ENCODE measurements around the gene H3-3A. TPM values are rescaled to one million over a fixed set of nuclear protein-coding genes. Genes with fewer than 3 reads are reported as not detected.

H3-3A gene
- total RNA-seq, 5 donors from 2014 or later (not counting 1 experiment from before 2014, with no cell fraction given): 340 to 391 (median 366) TPM

DNA sequence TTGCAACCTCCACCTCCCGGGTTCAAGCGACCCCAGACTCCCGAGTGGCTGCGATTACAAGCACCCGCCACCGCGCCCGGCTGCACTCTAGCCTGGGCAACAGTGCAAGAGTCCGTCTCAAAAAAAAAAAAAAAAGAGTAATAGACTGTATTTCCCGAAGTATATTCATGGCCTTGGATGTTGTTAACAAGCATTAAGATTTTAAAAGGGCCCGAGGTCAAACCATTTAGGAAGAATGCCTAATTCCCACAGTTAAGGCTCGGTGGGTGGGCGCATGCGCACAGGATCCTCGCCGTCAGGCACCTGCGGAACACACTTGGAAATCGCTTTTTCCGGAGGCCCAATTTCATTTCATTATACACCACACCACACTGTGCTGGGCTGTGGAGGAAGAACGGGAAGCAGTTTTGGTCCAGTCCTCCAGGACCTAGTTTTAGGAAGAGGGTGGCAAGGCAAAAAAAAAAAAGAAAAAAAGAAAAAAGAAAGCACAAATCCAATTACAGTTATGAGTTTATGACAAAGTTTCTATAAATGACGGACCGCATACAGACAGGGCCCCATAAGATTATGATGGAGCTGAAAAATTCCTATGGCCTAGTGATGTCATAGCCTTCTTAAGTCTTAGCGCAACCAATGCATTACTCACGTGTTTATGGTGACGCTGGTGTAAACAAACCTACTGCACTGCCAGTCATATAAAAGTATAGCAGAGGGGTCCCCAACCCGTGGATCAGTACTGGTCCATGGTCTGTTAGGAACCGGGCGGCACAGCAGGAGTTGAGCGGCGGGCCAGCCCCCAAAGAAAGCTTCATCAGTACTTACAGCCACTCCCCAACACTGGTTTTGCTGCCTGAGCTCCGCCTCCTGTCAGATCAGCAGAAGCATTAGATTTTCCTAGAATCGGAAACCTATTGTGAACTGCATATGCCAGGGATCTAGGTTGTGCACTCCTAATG lies 38.2 kb downstream of the H3-3A start:
- CTCF ChIA-PET: interaction anchor here in 1 of 2 donors (0.6 to 1.0 kb wide), 2 partner anchors 36 to 106 kb away, joined by 3 to 6 read pairs; no protein-coding TSS in a partner anchor

DNA sequence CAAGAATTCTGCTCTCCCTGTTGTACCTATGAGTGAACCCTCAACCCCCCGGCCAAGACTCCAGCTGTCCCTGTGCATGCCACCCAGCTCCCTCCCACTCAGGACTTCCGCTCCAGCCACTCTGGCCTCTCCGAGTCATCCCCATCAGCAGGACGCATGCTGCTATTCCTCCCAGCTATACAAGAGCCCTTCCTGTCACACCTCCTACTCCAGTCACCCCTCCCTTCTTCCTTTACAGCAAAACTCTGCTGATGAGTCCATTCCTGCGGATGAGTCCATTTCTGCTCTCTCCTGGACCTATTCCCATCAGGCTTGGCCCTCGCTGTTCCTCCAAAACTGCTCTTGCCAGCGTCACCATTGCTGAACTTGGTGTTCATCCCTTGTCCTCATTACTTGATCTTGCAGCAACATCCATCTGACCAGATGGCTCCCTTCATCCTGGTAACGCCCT lies 42.2 kb downstream of the H3-3A start:
- WGBS (ENCODE audit: insufficient coverage): 84% methylated on average over 8 of the region's 8 CpGs

More for the DNA sequence above, 38.2 kb downstream of the H3-3A start:
- Mint-ChIP-seq H3K36me3 (no peaks in the 10 kb centered on the region), H3K27ac (peak overlapping the region in 1 of 2 donors; percentile 36), H3K27me3 (peaks cover 0 to 7% of the 10 kb centered on the region in 2 donors), H3K9me3 (no peaks in the 10 kb centered on the region), H3K4me1 (peaks cover 11 to 15% (median 12%) of the 10 kb centered on the region in 3 donors), H3K4me3 (peak overlapping the region; percentile 82 to 86 (median 83))
- ATAC-seq (replicated peaks in 1 of 4) (peak in 3 of 4 experiments; percentile 29 to 83 (median 55)), DNase-seq (peak in 14 of 35 experiments; percentile 15 to 58 (median 38))
- Histone ChIP-seq H3K4me3 (ENCODE audit: control insufficient read depth in 1 of 2, extremely low read depth in 1 of 2, low read length in 1 of 2) (peak overlapping the region; percentile 41 to 51), H3K4me1 (ENCODE audit: control insufficient read depth in 1 of 2, extremely low read depth in 1 of 2, insufficient read depth in 2 of 2, low read length in 2 of 2) (peaks cover 0 to 12% of the 10 kb centered on the region in 2 experiments), H3K27ac (ENCODE audit: low read length) (no peak overlapping the region), H3K27me3 (replicated peaks in 1 of 2; ENCODE audit: control insufficient read depth in 2 of 2, extremely low read depth in 1 of 2, insufficient read depth in 2 of 2, low read length in 1 of 2) (peaks cover 0 to 29% of the 10 kb centered on the region in 2 experiments), H3K36me3 (ENCODE audit: control insufficient read depth in 2 of 2, extremely low read depth in 1 of 2, insufficient read depth in 1 of 2, low read length in 1 of 2) (no peaks in the 10 kb centered on the region), H3K9me3 (no peaks in the 10 kb centered on the region)
- POLR2A ChIA-PET: interaction anchor here (0.5 to 0.7 kb wide), 5 partner anchors 26 to 314 kb away, joined by 3 to 6 read pairs (median 3); no protein-coding TSS in a partner anchor
- WGBS (ENCODE audit: insufficient coverage): 29% methylated on average over 17 of the region's 32 CpGs

DNA sequence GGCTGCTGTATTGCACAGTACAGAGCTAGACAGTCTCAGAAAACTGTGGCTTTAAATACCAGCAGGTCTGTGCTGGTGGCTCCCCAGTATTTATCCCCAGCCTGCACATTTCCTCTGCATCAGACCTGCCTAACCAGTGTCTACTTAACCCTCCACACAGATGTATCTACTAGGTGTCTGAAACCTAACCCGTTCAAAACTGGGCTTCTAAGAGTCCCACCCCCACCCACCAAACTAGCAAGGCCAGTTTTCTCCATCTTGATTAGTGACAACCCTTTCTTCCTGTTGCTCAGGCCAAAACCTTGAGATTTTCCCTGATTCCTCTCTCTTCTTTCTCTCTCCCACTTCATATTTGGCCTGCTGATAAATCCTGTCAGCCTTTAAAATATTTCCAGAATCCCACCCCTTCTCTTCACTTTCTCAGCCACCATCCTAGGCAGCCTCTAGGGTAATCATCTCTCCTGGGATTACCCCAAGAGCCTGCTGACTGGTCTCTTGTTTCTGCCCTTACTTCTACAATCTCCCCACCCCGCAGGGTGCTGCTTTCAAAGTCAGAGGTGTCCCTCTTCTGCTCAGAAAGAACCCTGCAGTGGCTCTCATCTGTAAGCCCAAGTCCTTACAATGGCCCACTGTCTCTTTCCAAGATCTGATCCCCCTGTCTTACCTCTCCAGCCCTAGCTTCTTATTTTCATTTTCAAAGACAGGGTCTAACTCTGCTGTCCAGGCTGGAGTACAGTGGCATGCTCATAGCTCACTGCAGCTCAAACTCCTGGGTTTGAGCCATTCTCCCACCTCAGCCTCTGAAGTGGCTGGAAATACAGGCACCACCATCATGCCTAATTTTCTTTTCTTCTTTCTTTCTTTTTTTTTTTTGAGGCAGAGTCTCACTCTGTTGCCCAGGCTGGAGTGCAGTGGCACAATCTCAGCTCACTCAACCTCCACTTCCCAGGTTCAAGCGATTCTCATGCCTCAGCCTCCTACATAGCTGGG lies 45.2 kb downstream of the H3-3A start:
- 60% methylated on average over 2 of the region's 3 CpGs for WGBS (ENCODE audit: insufficient coverage)
- Mint-ChIP-seq H3K27ac (peak overlapping the region; percentile 79), H3K4me3 (no peak overlapping the region), H3K27me3 (no peaks in the 10 kb centered on the region), H3K4me1 (peaks cover 12 to 27% (median 13%) of the 10 kb centered on the region in 3 donors), H3K36me3 (no peaks in the 10 kb centered on the region), H3K9me3 (no peaks in the 10 kb centered on the region)
- H3K4me3 ChIP-seq (ENCODE audit: control insufficient read depth in 1 of 2, extremely low read depth in 1 of 2, low read length in 1 of 2): no peak overlapping the region
- H3K9me3 ChIP-seq: no peaks in the 10 kb centered on the region
- H3K27ac ChIP-seq (ENCODE audit: low read length): no peak overlapping the region
- H3K4me1 ChIP-seq (ENCODE audit: control insufficient read depth in 1 of 2, extremely low read depth in 1 of 2, insufficient read depth in 2 of 2, low read length in 2 of 2): peaks cover 2 to 22% of the 10 kb centered on the region in 2 experiments
- ATAC-seq (replicated peaks in 1 of 4) (no peak), DNase-seq (no peak)
- H3K36me3 ChIP-seq (ENCODE audit: control insufficient read depth in 2 of 2, extremely low read depth in 1 of 2, insufficient read depth in 1 of 2, low read length in 1 of 2): no peaks in the 10 kb centered on the region
- ChIA-PET POLR2A (interaction anchor here in 1 of 2 donors (0.7 kb wide), 1 partner anchor 8 kb away, joined by 8 read pairs; no protein-coding TSS in a partner anchor), CTCF (interaction anchor here (0.8 to 1.6 kb wide), 3 partner anchors 17 to 43 kb away, joined by 4 to 5 read pairs (median 4); no protein-coding TSS in a partner anchor)
- no peaks in the 10 kb centered on the region for H3K27me3 ChIP-seq (replicated peaks in 1 of 2; ENCODE audit: control insufficient read depth in 2 of 2, extremely low read depth in 1 of 2, insufficient read depth in 2 of 2, low read length in 1 of 2)

More for the DNA sequence above, 42.2 kb downstream of the H3-3A start:
- H3K4me3 ChIP-seq (ENCODE audit: control insufficient read depth in 1 of 2, extremely low read depth in 1 of 2, low read length in 1 of 2): no peak overlapping the region
- H3K27ac ChIP-seq (ENCODE audit: low read length): no peak overlapping the region
- peaks cover 15 to 25% (median 17%) of the 10 kb centered on the region in 3 donors for H3K4me1 Mint-ChIP-seq
- H3K36me3 ChIP-seq (ENCODE audit: control insufficient read depth in 2 of 2, extremely low read depth in 1 of 2, insufficient read depth in 1 of 2, low read length in 1 of 2): no peaks in the 10 kb centered on the region
- no peaks in the 10 kb centered on the region for H3K27me3 Mint-ChIP-seq
- no peak for DNase-seq
- H3K4me1 ChIP-seq (ENCODE audit: control insufficient read depth in 1 of 2, extremely low read depth in 1 of 2, insufficient read depth in 2 of 2, low read length in 2 of 2): peaks cover 0 to 20% of the 10 kb centered on the region in 2 experiments
- POLR2A ChIA-PET: no interaction called here
- no peak for ATAC-seq (replicated peaks in 1 of 4)
- no peaks in the 10 kb centered on the region for H3K9me3 ChIP-seq
- H3K9me3 Mint-ChIP-seq: no peaks in the 10 kb centered on the region
- H3K27me3 ChIP-seq (replicated peaks in 1 of 2; ENCODE audit: control insufficient read depth in 2 of 2, extremely low read depth in 1 of 2, insufficient read depth in 2 of 2, low read length in 1 of 2): peaks cover 0 to 10% of the 10 kb centered on the region in 2 experiments
- H3K36me3 Mint-ChIP-seq: no peaks in the 10 kb centered on the region
- no peak overlapping the region for H3K4me3 Mint-ChIP-seq
- no peak overlapping the region for H3K27ac Mint-ChIP-seq
- CTCF ChIA-PET: no interaction called here

- peak overlapping the region in 1 of 2 donors; percentile 51 for H3K4me3 ChIP-seq (ENCODE audit: control insufficient read depth in 1 of 2, extremely low read depth in 1 of 2, low read length in 1 of 2)
- H3K27me3 Mint-ChIP-seq: no peaks in the 10 kb centered on the region
- H3K9me3 ChIP-seq: no peaks in the 10 kb centered on the region
- H3K27ac ChIP-seq (ENCODE audit: low read length): peak overlapping the region; percentile 60
- no peaks in the 10 kb centered on the region for H3K9me3 Mint-ChIP-seq
- H3K4me3 Mint-ChIP-seq: peak overlapping the region; percentile 81 to 93 (median 93)
- peaks cover 12 to 28% (median 13%) of the 10 kb centered on the region in 3 donors for H3K4me1 Mint-ChIP-seq
- peak in 2 of 4 experiments; percentile 1 to 5 for ATAC-seq (replicated peaks in 1 of 4)
- no peaks in the 10 kb centered on the region for H3K36me3 ChIP-seq (ENCODE audit: control insufficient read depth in 2 of 2, extremely low read depth in 1 of 2, insufficient read depth in 1 of 2, low read length in 1 of 2)
- peaks cover 2 to 22% of the 10 kb centered on the region in 2 experiments for H3K4me1 ChIP-seq (ENCODE audit: control insufficient read depth in 1 of 2, extremely low read depth in 1 of 2, insufficient read depth in 2 of 2, low read length in 2 of 2)
- DNase-seq: peak in 1 of 35 experiments; percentile 9
- H3K27ac Mint-ChIP-seq: peak overlapping the region; percentile 77 to 88
- H3K27me3 ChIP-seq (replicated peaks in 1 of 2; ENCODE audit: control insufficient read depth in 2 of 2, extremely low read depth in 1 of 2, insufficient read depth in 2 of 2, low read length in 1 of 2): no peaks in the 10 kb centered on the region
- WGBS (ENCODE audit: insufficient coverage): 56% methylated on average over 16 of the region's 23 CpGs
- no peaks in the 10 kb centered on the region for H3K36me3 Mint-ChIP-seq
- ChIA-PET CTCF (interaction anchor here (0.8 to 3.3 kb wide), 3 partner anchors 16 to 44 kb away, joined by 4 to 11 read pairs (median 5); no protein-coding TSS in a partner anchor), POLR2A (interaction anchor here in 1 of 2 donors (0.6 to 0.7 kb wide), 2 partner anchors 10 to 21 kb away, joined by 4 to 8 read pairs; no protein-coding TSS in a partner anchor)
Observed at GRCh38 chr1:226108935-226109828, 46.7 kb downstream of the H3-3A start.

- peak; percentile 30 to 85 (median 58) for DNase-seq
- POLR2A ChIA-PET: no interaction called here
- Histone ChIP-seq H3K27ac (ENCODE audit: low read length) (peak overlapping the region; percentile 60), H3K27me3 (replicated peaks in 1 of 2; ENCODE audit: control insufficient read depth in 2 of 2, extremely low read depth in 1 of 2, insufficient read depth in 2 of 2, low read length in 1 of 2) (no peaks in the 10 kb centered on the region), H3K4me1 (ENCODE audit: control insufficient read depth in 1 of 2, extremely low read depth in 1 of 2, insufficient read depth in 2 of 2, low read length in 2 of 2) (peaks cover 2 to 22% of the 10 kb centered on the region in 2 experiments), H3K36me3 (ENCODE audit: control insufficient read depth in 2 of 2, extremely low read depth in 1 of 2, insufficient read depth in 1 of 2, low read length in 1 of 2) (no peaks in the 10 kb centered on the region), H3K9me3 (no peaks in the 10 kb centered on the region), H3K4me3 (ENCODE audit: control insufficient read depth in 1 of 2, extremely low read depth in 1 of 2, low read length in 1 of 2) (peak overlapping the region; percentile 51 to 62)
- ATAC-seq (replicated peaks in 1 of 4): peak; percentile 80 to 86 (median 86)
- under 1% methylated on average over 55 of the region's 57 CpGs for WGBS (ENCODE audit: insufficient coverage)
- Mint-ChIP-seq H3K4me3 (peak overlapping the region; percentile 81 to 93 (median 93)), H3K9me3 (no peaks in the 10 kb centered on the region), H3K27me3 (no peaks in the 10 kb centered on the region), H3K4me1 (peaks cover 12 to 28% (median 13%) of the 10 kb centered on the region in 3 donors), H3K27ac (peak overlapping the region; percentile 77 to 88), H3K36me3 (no peaks in the 10 kb centered on the region)
- CTCF ChIA-PET: interaction anchor here in 1 of 2 donors (3.3 kb wide), 1 partner anchor 45 kb away, joined by 11 read pairs; no protein-coding TSS in a partner anchor
Observed at GRCh38 chr1:226109829-226110248, 47.3 kb downstream of the H3-3A start.

Data from T-cell (primary cell).